Body of pancreas (tissue), 4 donors: ENCODE measurements around the gene TRIAP1. TPM values are rescaled to one million over a fixed set of nuclear protein-coding genes. Genes with fewer than 3 reads are reported as not detected.

Experiments used
- ATAC-seq: fragments of 150-250 bp; one replicate; pipeline ENCODE4 v1.9.1; 2016
- DNase-seq, 4 donors: peaks; one replicate each; pipeline ENCODE4 v3.0.0-alpha.2; 2019
- H3K27ac ChIP-seq, 4 donors: fragments of 200-600 bp; sonication (generic); 1 replicate in 3 of 4; 2 replicates in 1 of 4; pipeline versions ENCODE4 v1.5.1 to v1.6.1; 2016 to 2019; ENCODE audit warnings: mild to moderate bottlenecking in 1 of 4, mixed read lengths in 1 of 4, moderate library complexity in 1 of 4
- H3K27me3 ChIP-seq, 2 donors: fragments of 200-600 bp; sonication (generic); one replicate each; pipeline ENCODE4 v1.6.0; 2016; ENCODE audit warnings: mild to moderate bottlenecking in 1 of 2
- H3K36me3 ChIP-seq, 2 donors: fragments of 200-600 bp; sonication (generic); replicated peaks in 1 of 2; 2 replicates each; pipeline ENCODE4 v1.5.1; 2016; ENCODE audit warnings: low read depth in 2 of 2; ENCODE audit not compliant: insufficient read depth in 1 of 2
- H3K4me1 ChIP-seq: fragments of 200-600 bp; sonication (generic); one replicate; pipeline ENCODE4 v1.6.0; 2016
- H3K4me3 ChIP-seq, 2 donors: fragments of 200-600 bp; sonication (generic); 1 replicate in 1 of 2; 2 replicates in 1 of 2; pipeline ENCODE4 v1.5.1; 2016 to 2019
- H3K9me3 ChIP-seq, 3 donors: fragments of 200-600 bp; sonication (generic); 1 replicate in 2 of 3; 2 replicates in 1 of 3; pipeline ENCODE4 v1.5.1; 2016
- POLR2A ChIP-seq, 3 donors: fragments of 450-650 bp; IDR thresholded peaks; one replicate each; pipeline ENCODE4 v1.6.1; 2016; ENCODE audit warnings: antibody characterized with exemption in 3 of 3, mild to moderate bottlenecking in 2 of 3
- WGBS, 2 donors: methylation state at CpG; one replicate each; pipeline ENCODE4 v1.1.5; 2017; 5-methylcytosine and 5-hydroxymethylcytosine counted together
- intact Hi-C: fragments of 100-400 bp; cut with DNase I; formaldehyde crosslinking; loops from one replicate; pipeline ENCODE4 v1.15.1; 2023
- total RNA-seq, 2 donors: library from RNA; depleted of rRNA; stranded (reverse); fragments of >200 nt; gene quantifications; one replicate each; pipeline ENCODE4 v1.1.0, GENCODE V29; 2016
- TF ChIP-seq, protein P1 (sequence below), 7 experiments: fragments of 450-650 bp in 4 of 7; fragments of 200-600 bp in 3 of 7; sonication (generic) in 3 of 7; IDR thresholded peaks; one replicate each; pipeline ENCODE4 v1.5.1; 2016 to 2019; ENCODE audit warnings: antibody characterized with exemption in 7 of 7

The TRIAP1 gene
- total RNA-seq, 2 donors from 2014 or later = 2.3 to 11.2 TPM

DNA sequence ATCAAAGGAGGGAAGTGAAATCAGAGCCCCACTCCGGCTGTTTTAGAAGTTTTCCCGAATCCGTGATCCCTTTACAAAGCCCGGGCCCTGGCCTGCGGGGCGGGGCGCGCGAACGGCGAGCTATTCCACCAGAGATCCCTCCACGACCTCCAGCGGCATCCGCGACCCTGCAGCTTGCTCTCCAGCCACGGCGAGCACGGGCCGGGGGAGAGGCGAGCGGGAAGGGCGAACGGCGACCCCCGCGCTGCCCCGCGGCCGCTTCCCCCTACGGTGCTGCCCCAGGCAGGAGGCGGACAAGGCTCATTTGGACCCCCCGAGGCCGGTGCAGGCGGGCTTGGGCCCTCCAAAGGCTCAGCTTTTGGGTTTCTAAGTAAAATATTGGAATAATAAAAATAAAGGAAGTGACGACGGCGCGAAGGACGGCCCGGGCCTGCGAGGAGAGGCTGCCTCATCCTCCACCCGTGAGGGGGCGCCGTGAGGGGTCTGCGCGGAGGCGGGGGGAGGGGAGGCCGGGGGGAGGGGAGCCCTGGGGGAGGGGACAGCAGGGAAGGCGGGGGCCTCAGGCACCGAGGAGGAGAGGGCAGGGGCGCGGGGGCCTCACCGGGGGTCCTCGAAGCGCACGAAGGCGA, 22.8 kb upstream of the TRIAP1 start:
- no peaks in the 10 kb centered on the region for H3K9me3 ChIP-seq
- no peaks in the 10 kb centered on the region for H3K27me3 ChIP-seq
- intact Hi-C loops = no loop called here
- TF ChIP-seq POLR2A (IDR thresholded peaks at IDR 0.05) = no peak
- TF ChIP-seq, protein P1, sequence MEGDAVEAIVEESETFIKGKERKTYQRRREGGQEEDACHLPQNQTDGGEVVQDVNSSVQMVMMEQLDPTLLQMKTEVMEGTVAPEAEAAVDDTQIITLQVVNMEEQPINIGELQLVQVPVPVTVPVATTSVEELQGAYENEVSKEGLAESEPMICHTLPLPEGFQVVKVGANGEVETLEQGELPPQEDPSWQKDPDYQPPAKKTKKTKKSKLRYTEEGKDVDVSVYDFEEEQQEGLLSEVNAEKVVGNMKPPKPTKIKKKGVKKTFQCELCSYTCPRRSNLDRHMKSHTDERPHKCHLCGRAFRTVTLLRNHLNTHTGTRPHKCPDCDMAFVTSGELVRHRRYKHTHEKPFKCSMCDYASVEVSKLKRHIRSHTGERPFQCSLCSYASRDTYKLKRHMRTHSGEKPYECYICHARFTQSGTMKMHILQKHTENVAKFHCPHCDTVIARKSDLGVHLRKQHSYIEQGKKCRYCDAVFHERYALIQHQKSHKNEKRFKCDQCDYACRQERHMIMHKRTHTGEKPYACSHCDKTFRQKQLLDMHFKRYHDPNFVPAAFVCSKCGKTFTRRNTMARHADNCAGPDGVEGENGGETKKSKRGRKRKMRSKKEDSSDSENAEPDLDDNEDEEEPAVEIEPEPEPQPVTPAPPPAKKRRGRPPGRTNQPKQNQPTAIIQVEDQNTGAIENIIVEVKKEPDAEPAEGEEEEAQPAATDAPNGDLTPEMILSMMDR (IDR thresholded peaks at IDR 0.05) = no peak
- peak overlapping the region; percentile 90 to 93 for H3K4me3 ChIP-seq
- DNase-seq (peak; percentile 8 to 53 (median 31)), ATAC-seq (peak; percentile 9)
- peak overlapping the region; percentile 81 to 95 (median 88) for H3K27ac ChIP-seq
- peaks cover 37% of the 10 kb centered on the region for H3K4me1 ChIP-seq
- H3K36me3 ChIP-seq = peaks cover 3 to 8% of the 10 kb centered on the region in 2 donors
- 0% methylated on average over 14 to 46 of the region's 57 CpGs for WGBS, 2 donors

DNA sequence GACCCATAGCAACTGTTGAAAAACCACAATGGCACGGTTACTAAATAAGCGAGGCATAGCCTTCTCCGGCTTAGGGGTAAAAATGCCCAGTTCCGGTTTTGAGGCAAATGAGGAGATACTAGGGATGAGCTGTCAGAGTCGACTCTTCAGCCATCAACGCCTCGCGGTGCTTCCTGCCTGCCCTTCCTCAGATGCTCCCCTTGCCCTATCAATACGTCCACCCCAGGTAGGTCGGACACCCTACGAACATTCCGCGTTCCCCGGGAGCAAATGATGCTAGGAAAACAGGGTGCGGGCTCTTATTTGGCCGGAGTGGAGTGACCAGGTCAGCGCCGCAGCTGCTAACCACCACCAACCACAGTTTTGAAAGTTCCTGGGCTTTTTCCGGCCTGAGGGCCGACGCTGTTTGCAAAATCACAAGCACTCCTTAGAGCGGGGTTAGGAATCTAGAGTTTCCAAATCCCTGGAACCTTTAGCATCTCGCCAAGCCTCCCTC, 22.2 kb upstream of the TRIAP1 start:
- peaks cover 9 to 14% of the 10 kb centered on the region in 2 donors for H3K36me3 ChIP-seq
- DNase-seq (peak; percentile 35 to 57 (median 47)), ATAC-seq (peak; percentile 2)
- H3K4me3 ChIP-seq = peak overlapping the region; percentile 90 to 93
- 1 to 2% methylated on average over 23 of the region's 23 CpGs for WGBS, 2 donors
- TF ChIP-seq, protein P1 (IDR thresholded peaks at IDR 0.05) = no peak
- TF ChIP-seq POLR2A (IDR thresholded peaks at IDR 0.05) = no peak
- intact Hi-C loops = no loop called here
- peak overlapping the region; percentile 81 to 95 (median 88) for H3K27ac ChIP-seq
- no peaks in the 10 kb centered on the region for H3K27me3 ChIP-seq
- H3K9me3 ChIP-seq = no peaks in the 10 kb centered on the region
- H3K4me1 ChIP-seq = peaks cover 37% of the 10 kb centered on the region

DNA sequence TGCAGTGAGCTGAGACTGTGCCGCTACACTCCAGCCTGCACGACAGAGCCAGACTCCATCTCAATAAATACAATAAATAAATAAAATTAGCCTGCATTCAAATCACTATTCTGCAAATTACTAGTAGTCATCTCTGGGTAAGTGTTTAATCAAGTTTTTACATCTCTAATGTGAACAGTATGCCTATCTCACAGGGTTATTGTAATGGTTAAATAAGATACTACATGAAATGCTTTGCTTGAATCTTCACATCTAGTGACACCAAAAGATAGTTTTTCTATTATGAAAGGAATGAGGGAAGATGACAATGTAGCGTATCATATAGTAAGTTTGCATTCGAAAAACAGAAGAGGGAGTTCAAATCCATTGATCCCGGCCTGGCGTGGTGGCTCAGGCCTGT, 21.3 kb upstream of the TRIAP1 start:
- no peak overlapping the region for H3K4me3 ChIP-seq
- 82 to 83% methylated on average over 6 of the region's 6 CpGs for WGBS, 2 donors

DNA sequence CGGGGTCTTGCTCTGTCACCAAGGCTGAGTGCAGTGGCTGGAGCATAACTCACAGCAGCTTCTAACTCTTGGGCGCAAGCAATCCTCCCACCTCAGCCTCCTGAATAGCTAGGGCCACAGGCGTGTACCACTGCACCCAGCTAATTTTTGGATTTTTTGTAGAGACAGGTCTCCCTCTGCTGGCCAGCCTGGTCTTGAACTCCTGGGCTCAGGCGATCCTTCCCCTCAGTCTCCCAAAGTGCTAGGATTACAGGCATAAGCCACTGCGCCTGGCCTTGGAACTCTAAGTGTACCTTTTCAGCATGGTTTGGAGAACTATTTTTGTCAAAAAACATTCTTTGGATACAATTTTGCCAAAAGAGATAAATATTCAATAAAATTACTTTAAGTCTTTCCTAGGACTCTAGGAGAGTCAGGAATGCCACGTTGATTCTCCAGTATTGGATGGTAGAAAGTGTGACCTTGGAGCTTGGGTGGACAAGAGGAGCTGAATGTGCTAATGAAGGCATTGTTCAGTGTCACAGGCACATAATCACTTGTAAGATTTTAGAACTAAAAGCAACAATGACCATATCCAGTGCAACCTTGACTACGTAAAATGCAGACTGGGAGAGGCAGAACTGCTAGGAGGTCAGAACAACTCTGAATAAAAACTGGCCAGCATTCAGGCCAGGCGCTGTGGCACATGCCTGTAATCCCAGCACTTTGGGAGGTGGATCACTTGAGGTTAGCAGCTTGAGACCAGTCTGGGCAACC, 20.6 kb upstream of the TRIAP1 start:
- 24 to 26% methylated on average over 8 of the region's 8 CpGs for WGBS, 2 donors
- Histone ChIP-seq H3K27me3 (no peaks in the 10 kb centered on the region), H3K36me3 (peaks cover 9 to 22% of the 10 kb centered on the region in 2 donors), H3K9me3 (no peaks in the 10 kb centered on the region), H3K4me1 (peaks cover 37% of the 10 kb centered on the region), H3K27ac (peak overlapping the region in 3 of 4 donors; percentile 19 to 55 (median 46)), H3K4me3 (no peak overlapping the region)
- ATAC-seq (peak; percentile 41), DNase-seq (peak; percentile 64 to 76 (median 72))
- TF ChIP-seq POLR2A (IDR thresholded peaks at IDR 0.05) = no peak
- TF ChIP-seq, protein P1 (IDR thresholded peaks at IDR 0.05) = peak; percentile 33 to 75 (median 68)
- intact Hi-C loops = no loop called here

More for the DNA sequence above, 21.3 kb upstream of the TRIAP1 start:
- Histone ChIP-seq H3K4me1 (peaks cover 37% of the 10 kb centered on the region), H3K27ac (peak overlapping the region in 3 of 4 donors; percentile 19 to 55 (median 46)), H3K9me3 (no peaks in the 10 kb centered on the region), H3K36me3 (peaks cover 9 to 19% of the 10 kb centered on the region in 2 donors), H3K27me3 (no peaks in the 10 kb centered on the region)
- TF ChIP-seq, protein P1 (IDR thresholded peaks at IDR 0.05) = no peak
- TF ChIP-seq POLR2A (IDR thresholded peaks at IDR 0.05) = no peak
- DNase-seq = no peak
- no peak for ATAC-seq
- intact Hi-C loops = no loop called here
